ENCODE measurements around the gene ITGAX. TPM values are rescaled to one million over a fixed set of nuclear protein-coding genes. Genes with fewer than 3 reads are reported as not detected.

Gene ITGAX
- total RNA-seq, 2 experiments from 2014 or later = not detected

- Histone ChIP-seq H4K20me1 (ENCODE audit: insufficient read depth, low read length) (no peaks in the 10 kb centered on the region), H3K9me2 (ENCODE audit: insufficient read depth, low read length) (no peaks in the 10 kb centered on the region), H3K27ac (ENCODE audit: low read depth, low read length, poor library complexity, severe bottlenecking) (no peak overlapping the region), H3K4me2 (ENCODE audit: low read length) (no peak overlapping the region), H3K79me2 (ENCODE audit: insufficient read depth, low read depth, low read length) (no peaks in the 10 kb centered on the region), H3K9me3 (ENCODE audit: low read length) (no peaks in the 10 kb centered on the region), H2AFZ (ENCODE audit: low read length) (no peak overlapping the region), H3K4me3 (ENCODE audit: low read depth, low read length, poor library complexity, severe bottlenecking) (no peak overlapping the region), H3K4me1 (ENCODE audit: insufficient read depth, low read length, poor library complexity, severe bottlenecking) (no peaks in the 10 kb centered on the region), H3K36me3 (ENCODE audit: insufficient read depth, low read length) (no peaks in the 10 kb centered on the region)
- no peak for TF ChIP-seq CTCF (conservative IDR thresholded peaks at IDR 0.05; ENCODE audit: low read length)
- TF ChIP-seq EZH2phosphoT487 (IDR thresholded peaks at IDR 0.05; ENCODE audit: borderline replicate concordance, low read depth, low read length) = no peak
- DNase-seq (ENCODE audit: low spot score) = no peak
- intact Hi-C loops (cut with micrococcal nuclease; ENCODE audit: unreplicated experiment) = no loop called here
- ChIA-PET POLR2A (no interaction called here), CTCF (ENCODE audit: unreplicated experiment) (no interaction called here)
- no TSS peak for BruUV-seq (replicated peaks)
These were observed 68.8 kb downstream of the ITGAX start for GRCh38 chr16:31423801-31424200.

GRCh38 chr16:31427441-31428278 is 72.7 kb downstream of the ITGAX start:
- Histone ChIP-seq H3K79me2 (ENCODE audit: insufficient read depth, low read depth, low read length) (no peaks in the 10 kb centered on the region), H3K36me3 (ENCODE audit: insufficient read depth, low read length) (no peaks in the 10 kb centered on the region), H3K4me3 (ENCODE audit: low read depth, low read length, poor library complexity, severe bottlenecking) (no peak overlapping the region), H3K9me2 (ENCODE audit: insufficient read depth, low read length) (no peaks in the 10 kb centered on the region), H4K20me1 (ENCODE audit: insufficient read depth, low read length) (no peaks in the 10 kb centered on the region), H3K27ac (ENCODE audit: low read depth, low read length, poor library complexity, severe bottlenecking) (no peak overlapping the region), H3K9me3 (ENCODE audit: low read length) (no peaks in the 10 kb centered on the region), H2AFZ (ENCODE audit: low read length) (no peak overlapping the region), H3K4me2 (ENCODE audit: low read length) (no peak overlapping the region), H3K4me1 (ENCODE audit: insufficient read depth, low read length, poor library complexity, severe bottlenecking) (no peaks in the 10 kb centered on the region)
- intact Hi-C loops (cut with micrococcal nuclease; ENCODE audit: unreplicated experiment) = no loop called here
- no peak for TF ChIP-seq CTCF (conservative IDR thresholded peaks at IDR 0.05; ENCODE audit: low read length)
- TF ChIP-seq EZH2phosphoT487 (IDR thresholded peaks at IDR 0.05; ENCODE audit: borderline replicate concordance, low read depth, low read length) = no peak
- ChIA-PET CTCF (ENCODE audit: unreplicated experiment) (no interaction called here), POLR2A (interaction anchor here (0.6 kb wide), 1 partner anchor 63 kb away, joined by 4 read pairs; no protein-coding TSS in a partner anchor)
- no TSS peak for BruUV-seq (replicated peaks)
- DNase-seq (ENCODE audit: low spot score) = no peak

GRCh38 chr16:31428279-31428597 is 73.3 kb downstream of the ITGAX start, which contains the start of gene COX6A2:
TSS of gene COX6A2 (minus strand) at chr16:31428360. CDS start at chr16:31428325, 35 bp downstream.
- Histone ChIP-seq H3K36me3 (ENCODE audit: insufficient read depth, low read length) (no peaks in the 10 kb centered on the region), H3K9me3 (ENCODE audit: low read length) (no peaks in the 10 kb centered on the region), H3K4me1 (ENCODE audit: insufficient read depth, low read length, poor library complexity, severe bottlenecking) (no peaks in the 10 kb centered on the region), H3K4me3 (ENCODE audit: low read depth, low read length, poor library complexity, severe bottlenecking) (no peak within 1 kb of the TSS), H3K9me2 (ENCODE audit: insufficient read depth, low read length) (no peaks in the 10 kb centered on the region), H3K79me2 (ENCODE audit: insufficient read depth, low read depth, low read length) (no peaks in the 10 kb centered on the region), H3K27ac (ENCODE audit: low read depth, low read length, poor library complexity, severe bottlenecking) (no peak within 1 kb of the TSS), H2AFZ (ENCODE audit: low read length) (no peak within 1 kb of the TSS), H4K20me1 (ENCODE audit: insufficient read depth, low read length) (no peaks in the 10 kb centered on the region), H3K4me2 (ENCODE audit: low read length) (no peak within 1 kb of the TSS)
- intact Hi-C loops (cut with micrococcal nuclease; ENCODE audit: unreplicated experiment) = no loop called here
- CTCF ChIA-PET (ENCODE audit: unreplicated experiment) = no interaction called here
- DNase-seq (ENCODE audit: low spot score) = no peak
- BruUV-seq (replicated peaks) = no TSS peak
- TF ChIP-seq EZH2phosphoT487 (IDR thresholded peaks at IDR 0.05; ENCODE audit: borderline replicate concordance, low read depth, low read length) (no peak), CTCF (conservative IDR thresholded peaks at IDR 0.05; ENCODE audit: low read length) (no peak)
- POLR2A ChIA-PET = interaction anchor here (0.6 kb wide), 1 partner anchor 63 kb away, joined by 4 read pairs; no protein-coding TSS in a partner anchor
